HG03159 (cell line): ENCODE data around the gene CACYBP.
A peak's percentile ranks its signal among the peaks of the same experiment; 100 is the strongest.
"Not testable (repeated sequence)": the region's sequence is repeated elsewhere in the genome, so short reads cannot be mapped to it uniquely, and the experiment has no call there.

Source experiments
- ATAC-seq: cut with Tn5 transposase; IDR thresholded peaks from one replicate; pipeline ENCODE4 v1.9.1; 2021; ENCODE audit warnings: mild to moderate bottlenecking, moderate library complexity; ENCODE audit not compliant: unreplicated experiment

The CACYBP gene

DNA sequence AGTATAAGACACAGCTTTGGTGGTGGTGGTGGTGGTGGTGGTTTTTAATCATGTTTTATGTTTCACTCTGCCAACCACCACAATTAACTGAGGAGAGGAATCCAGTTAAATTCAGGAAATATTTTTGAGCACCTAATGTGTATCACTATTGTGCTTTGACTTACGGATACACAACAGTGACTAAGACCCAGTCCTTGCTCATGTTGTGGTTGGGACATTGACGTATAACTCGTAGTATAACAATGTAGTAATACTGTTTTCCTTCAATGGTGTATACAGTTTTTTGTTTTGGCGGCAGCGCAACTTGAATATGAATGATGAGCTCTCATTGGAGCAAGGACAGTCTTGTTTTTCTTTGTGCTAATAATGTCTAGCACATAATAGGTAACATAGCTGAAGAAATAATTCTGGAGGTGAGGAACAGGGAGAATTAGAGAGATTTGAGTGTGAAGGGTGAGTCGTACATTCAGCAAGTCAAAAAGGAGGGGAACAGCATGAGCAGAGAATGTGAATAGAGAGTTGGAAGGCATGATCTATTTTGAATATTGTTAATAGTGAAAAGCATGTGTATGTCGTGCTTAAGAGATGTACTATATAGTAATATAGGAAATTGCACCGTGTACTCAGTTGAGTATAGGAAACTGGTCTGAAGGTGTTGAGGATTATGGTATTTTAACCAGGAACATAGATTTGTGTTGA is 5.5 kb downstream of the CACYBP start:
- no peak for ATAC-seq

GRCh38 chr1:175009532-175009931 is 9.8 kb downstream of the CACYBP start:
- no peak for ATAC-seq

- no peak for ATAC-seq
Measured at GRCh38 chr1:175013445-175013844, 13.7 kb downstream of the CACYBP start.

DNA sequence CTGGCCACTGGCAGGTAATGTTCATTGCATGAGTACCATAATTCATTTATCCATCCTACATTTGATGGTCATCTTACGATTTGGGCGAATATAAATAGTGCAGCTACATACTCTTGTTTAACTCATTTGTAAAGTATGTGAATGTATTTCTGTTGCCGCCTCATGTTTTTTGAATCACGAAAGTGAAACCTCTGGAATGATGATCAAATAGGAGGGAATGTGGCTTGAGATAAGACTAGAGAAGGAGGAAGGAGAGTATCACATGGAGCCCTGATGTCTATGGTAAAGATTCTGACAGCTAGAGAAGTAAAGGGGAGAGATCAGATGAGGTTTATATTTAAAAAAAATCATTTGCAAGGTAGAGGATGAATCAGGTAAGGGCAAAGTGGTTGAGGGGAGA is 15.5 kb downstream of the CACYBP start:
- no peak for ATAC-seq

DNA sequence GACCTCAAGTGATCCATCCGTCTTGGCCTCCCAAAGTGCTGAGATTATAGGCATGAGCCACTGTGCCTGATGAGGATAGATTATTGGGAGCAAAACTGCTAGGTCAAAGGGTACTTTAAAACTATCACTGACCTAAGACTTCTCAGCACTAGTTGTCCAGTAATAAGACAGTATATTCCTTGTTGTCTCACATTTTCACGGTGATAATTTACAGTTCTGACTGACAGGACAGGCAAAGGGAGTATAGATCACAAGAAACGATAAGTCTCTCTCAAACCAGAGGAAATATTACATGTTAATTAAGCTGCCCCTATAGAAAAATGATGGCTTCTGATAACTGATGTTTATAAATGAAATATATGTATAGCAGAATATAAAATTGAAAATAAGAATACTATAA is 19.8 kb downstream of the CACYBP start:
- no peak for ATAC-seq

- ATAC-seq = peak; percentile 88
Measured at GRCh38 chr1:175023043-175023921, 23.5 kb downstream of the CACYBP start, which contains the start of gene MRPS14. TSS of gene MRPS14 (minus strand) at chr1:175023425. CDS start at chr1:175023408, 17 bp downstream.

DNA sequence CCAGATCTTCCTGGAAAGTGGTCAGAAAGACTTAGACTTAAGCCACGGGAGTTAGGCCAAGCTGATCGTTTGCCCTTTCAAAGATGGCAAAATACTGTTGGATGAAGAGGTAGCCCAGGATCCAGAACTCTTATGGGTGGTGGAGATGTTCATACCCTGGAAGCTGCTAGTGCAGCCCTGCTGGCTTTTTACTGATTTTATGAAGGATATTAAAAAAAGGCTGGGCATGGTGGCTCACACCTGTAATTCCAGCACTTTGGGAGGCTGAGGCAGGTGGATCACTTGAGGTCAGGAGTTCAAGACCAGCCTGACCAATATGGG is 24.1 kb downstream of the CACYBP start:
- ATAC-seq = peak; percentile 15

DNA sequence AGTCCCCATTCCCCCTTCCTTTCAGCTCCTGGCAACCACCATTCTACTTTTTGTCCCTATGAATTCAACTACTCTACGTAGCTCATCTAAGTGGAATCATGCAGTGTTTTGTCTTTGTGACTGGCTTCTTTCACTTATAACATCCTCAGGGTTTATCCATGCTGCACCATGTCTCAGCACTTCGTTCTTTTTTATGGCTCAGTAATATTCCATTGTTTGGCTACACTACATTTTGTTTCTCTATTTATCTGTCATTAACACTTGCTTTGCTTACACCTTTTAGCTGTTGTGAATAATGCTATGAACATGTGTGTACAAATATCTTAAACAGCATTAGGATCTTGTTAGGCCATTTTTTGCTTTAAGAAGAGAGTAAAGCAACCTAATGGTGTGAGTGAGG is 25.0 kb downstream of the CACYBP start:
- ATAC-seq = no peak

- ATAC-seq = no peak
Measured at GRCh38 chr1:175033953-175034352, 34.2 kb downstream of the CACYBP start.

DNA sequence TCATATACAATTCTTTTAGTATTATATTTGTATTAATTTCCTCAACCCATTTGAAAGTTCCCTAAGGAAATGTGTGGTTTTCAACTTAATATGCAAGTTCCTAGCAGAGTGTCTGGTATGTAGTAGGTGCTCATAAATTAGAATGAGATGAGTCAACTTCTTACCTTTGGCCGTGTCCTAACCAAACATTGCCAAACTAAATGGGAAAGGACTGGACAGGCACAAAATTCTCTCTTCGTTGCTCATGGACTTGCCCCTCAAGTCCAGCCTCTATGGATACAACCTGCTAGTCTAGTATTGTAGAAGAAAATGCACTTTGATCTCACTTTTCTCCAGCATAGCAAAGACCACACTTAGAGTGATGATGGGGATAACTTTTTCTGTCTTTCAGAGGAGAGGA is 35.0 kb downstream of the CACYBP start:
- ATAC-seq = no peak

DNA sequence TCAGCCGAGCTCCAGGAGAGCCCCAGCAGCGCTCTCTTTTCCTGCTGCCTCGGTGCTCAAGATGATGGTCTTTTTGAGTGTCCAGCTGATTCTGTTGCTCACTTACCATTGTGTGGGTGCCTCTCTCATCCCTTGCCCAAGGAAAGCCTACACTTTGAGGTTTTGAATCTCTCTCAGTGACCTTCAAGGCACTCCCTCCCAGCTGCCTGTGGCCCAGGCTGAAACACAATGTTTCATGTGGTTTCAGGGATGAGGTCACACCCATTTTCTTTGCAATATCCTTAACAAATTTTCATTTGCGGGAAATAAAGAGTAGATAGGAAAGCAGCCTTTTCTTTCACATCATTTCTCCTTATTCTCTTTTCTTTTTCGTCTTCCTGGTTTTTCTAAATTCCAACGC is 36.1 kb downstream of the CACYBP start:
- ATAC-seq = no peak

GRCh38 chr1:175036476-175036875 is 36.7 kb downstream of the CACYBP start:
- no peak for ATAC-seq

- no peak for ATAC-seq
Measured at GRCh38 chr1:175037416-175037815, 37.7 kb downstream of the CACYBP start.

DNA sequence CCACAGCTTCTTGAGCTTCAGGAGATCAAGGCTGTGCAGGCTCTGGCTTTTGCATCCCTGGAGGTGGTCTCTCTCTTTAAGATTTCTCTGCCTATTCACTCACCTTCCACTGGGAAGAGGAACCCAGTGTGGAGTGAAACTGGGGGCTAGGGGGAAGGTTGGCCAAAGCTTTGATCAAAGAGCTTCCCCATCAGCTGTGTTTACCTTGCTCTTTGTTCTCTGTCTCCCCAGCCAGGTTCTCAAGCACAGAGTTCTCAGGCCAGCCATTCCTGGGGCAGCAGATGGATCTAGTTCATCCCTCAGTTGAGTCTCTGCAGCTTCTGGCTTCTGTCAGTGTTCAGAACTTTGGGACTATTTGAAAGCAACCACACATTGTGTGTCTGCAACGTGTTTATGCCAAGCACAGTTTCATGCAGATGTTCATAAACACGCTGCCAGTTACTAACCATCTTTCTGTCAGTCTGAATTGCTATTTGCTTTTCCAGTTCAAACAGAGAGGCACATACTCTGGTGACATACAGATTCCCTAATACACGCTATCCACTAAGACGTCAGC is 40.7 kb downstream of the CACYBP start:
- ATAC-seq = no peak

DNA sequence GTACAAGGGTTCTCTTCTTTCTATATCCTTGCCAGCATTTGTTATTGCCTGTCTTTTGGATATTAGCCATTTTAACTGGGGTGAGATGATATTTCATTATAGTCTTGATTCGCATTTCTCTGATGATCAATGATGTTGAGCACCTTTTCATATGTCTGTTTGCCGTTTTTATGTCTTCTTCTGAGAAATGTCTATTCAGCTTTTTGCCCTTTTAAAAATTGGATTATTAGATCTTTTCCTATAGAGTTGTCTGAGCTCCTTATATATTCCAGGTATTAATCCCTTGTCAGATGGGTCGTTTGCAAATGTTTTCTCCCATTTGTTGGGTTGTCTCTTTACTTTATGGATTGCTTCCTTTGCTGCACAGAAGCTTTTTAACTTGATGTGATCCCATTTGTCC is 42.9 kb downstream of the CACYBP start:
- ATAC-seq = no peak

GRCh38 chr1:175043824-175044223 is 44.1 kb downstream of the CACYBP start:
- no peak for ATAC-seq

- ATAC-seq = not testable (repeated sequence)
Measured at GRCh38 chr1:175044591-175044990, 44.8 kb downstream of the CACYBP start.

DNA sequence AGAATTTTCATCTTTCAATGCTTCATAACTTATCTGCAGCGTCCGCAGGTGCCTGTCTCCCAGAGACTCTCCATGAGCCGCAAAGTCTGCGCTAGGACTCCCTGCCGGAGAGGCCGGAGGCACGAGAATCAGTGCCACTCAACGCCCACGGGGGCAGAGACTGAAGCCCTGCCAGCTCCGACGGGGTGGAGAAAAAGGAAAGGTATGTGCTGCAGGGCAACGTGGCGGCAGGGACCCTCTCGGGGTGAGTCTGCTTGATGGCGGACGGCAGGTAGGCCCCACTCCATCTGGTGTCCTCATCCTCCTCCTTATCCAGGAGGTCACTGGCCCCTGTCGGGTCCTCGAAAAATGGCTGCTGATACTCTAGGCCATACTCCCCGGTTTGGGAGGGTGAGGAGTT is 45.4 kb downstream of the CACYBP start:
- ATAC-seq = no peak

DNA sequence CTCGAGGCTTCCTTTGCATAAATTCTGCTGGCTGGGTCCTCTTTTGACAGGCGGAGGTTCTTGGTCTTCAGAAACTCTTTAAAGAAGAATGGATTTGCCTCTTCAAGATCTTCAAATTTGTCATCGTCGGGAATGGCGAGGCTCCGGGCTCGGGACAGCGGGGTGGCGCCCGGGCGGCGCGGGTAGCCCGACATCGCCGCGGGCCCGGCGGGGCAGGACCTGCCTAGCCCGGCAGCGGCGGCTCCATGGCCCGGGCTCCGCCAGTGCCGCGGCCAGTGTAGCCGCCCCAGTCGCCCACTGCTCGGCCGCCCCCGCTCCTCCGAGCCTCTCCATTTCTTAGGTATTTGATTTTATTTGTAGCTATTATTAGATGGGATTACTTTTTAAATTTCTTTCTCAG is 45.8 kb downstream of the CACYBP start:
- ATAC-seq = no peak

GRCh38 chr1:175050992-175051391 is 51.2 kb downstream of the CACYBP start:
- no peak for ATAC-seq

- no peak for ATAC-seq
Measured at GRCh38 chr1:175054736-175055135, 55.0 kb downstream of the CACYBP start.
